Glutamatergic neuron (in vitro differentiated cells): ENCODE results near the gene KDM1B. TPM values are rescaled to one million over a fixed set of nuclear protein-coding genes. Genes with fewer than 3 reads are reported as not detected.

Source experiments
- DNase-seq: peaks from one replicate; pipeline ENCODE4 v3.0.0; 2022
- H3K27ac Mint-ChIP-seq: one replicate; pipeline ENCODE4 v1.8.0; 2020; ENCODE audit warnings: mild to moderate bottlenecking, mixed read lengths, inconsistent platforms; ENCODE audit not compliant: unreplicated experiment
- H3K27me3 Mint-ChIP-seq: one replicate; pipeline ENCODE4 v1.8.0; 2020; ENCODE audit warnings: mild to moderate bottlenecking, moderate library complexity, mixed read lengths, inconsistent platforms; ENCODE audit not compliant: unreplicated experiment
- H3K36me3 Mint-ChIP-seq: one replicate; pipeline ENCODE4 v1.8.0; 2020; ENCODE audit warnings: mild to moderate bottlenecking, mixed read lengths, inconsistent platforms; ENCODE audit not compliant: unreplicated experiment
- H3K4me1 Mint-ChIP-seq: one replicate; pipeline ENCODE4 v1.8.0; 2020; ENCODE audit warnings: mild to moderate bottlenecking, low read depth, mixed read lengths, inconsistent platforms; ENCODE audit not compliant: unreplicated experiment
- H3K4me3 Mint-ChIP-seq: one replicate; pipeline ENCODE4 v1.8.0; 2020; ENCODE audit warnings: mild to moderate bottlenecking, mixed read lengths, inconsistent platforms; ENCODE audit not compliant: unreplicated experiment
- H3K9me3 Mint-ChIP-seq: one replicate; pipeline ENCODE4 v1.8.0; 2020; ENCODE audit warnings: mild to moderate bottlenecking, moderate library complexity, mixed read lengths, inconsistent platforms; ENCODE audit not compliant: unreplicated experiment
- total RNA-seq: library from RNA; stranded (reverse); fragmentation: NEBNext Ultra II Directional; extraction: Animal tissue kit (Norgen Biotek cat#: 25700); gene quantifications from one replicate; pipeline ENCODE4 v1.2.1, GENCODE V29; 2021; ENCODE audit not compliant: unreplicated experiment
- TF ChIP-seq, protein P1 (sequence below): fragments of 200-600 bp; sonication (generic); IDR thresholded peaks from one replicate; pipeline ENCODE4 v1.5.0; 2021; ENCODE audit not compliant: partially characterized antibody, unreplicated experiment

Gene KDM1B
- total RNA-seq, 1 donor from 2014 or later = 21.1 TPM

DNA sequence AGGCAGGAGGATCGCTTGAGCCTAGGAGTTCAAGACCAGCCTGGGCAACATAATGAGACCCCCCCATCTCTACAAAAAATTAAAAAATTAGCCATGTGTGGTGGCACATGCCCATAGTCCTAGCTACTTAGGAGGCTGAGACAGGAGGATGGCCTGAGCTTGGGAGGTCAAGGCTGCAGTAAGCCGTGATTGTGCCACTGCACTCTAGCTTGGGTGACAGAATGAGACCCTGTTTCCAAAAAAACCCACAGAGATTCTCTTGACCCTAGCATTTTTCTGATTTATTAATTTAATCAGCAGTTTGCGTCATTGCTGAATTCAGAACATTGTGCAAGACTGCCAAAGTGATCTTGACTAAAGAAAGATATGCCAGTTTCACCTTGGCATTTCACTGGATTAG, 36.8 kb downstream of the KDM1B start:
- Mint-ChIP-seq H3K4me1 (peaks cover 1% of the 10 kb centered on the region), H3K27ac (no peak overlapping the region), H3K36me3 (no peaks in the 10 kb centered on the region), H3K27me3 (no peaks in the 10 kb centered on the region), H3K4me3 (no peak overlapping the region), H3K9me3 (no peaks in the 10 kb centered on the region)
- TF ChIP-seq, protein P1, sequence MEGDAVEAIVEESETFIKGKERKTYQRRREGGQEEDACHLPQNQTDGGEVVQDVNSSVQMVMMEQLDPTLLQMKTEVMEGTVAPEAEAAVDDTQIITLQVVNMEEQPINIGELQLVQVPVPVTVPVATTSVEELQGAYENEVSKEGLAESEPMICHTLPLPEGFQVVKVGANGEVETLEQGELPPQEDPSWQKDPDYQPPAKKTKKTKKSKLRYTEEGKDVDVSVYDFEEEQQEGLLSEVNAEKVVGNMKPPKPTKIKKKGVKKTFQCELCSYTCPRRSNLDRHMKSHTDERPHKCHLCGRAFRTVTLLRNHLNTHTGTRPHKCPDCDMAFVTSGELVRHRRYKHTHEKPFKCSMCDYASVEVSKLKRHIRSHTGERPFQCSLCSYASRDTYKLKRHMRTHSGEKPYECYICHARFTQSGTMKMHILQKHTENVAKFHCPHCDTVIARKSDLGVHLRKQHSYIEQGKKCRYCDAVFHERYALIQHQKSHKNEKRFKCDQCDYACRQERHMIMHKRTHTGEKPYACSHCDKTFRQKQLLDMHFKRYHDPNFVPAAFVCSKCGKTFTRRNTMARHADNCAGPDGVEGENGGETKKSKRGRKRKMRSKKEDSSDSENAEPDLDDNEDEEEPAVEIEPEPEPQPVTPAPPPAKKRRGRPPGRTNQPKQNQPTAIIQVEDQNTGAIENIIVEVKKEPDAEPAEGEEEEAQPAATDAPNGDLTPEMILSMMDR = no peak
- no peak for DNase-seq

DNA sequence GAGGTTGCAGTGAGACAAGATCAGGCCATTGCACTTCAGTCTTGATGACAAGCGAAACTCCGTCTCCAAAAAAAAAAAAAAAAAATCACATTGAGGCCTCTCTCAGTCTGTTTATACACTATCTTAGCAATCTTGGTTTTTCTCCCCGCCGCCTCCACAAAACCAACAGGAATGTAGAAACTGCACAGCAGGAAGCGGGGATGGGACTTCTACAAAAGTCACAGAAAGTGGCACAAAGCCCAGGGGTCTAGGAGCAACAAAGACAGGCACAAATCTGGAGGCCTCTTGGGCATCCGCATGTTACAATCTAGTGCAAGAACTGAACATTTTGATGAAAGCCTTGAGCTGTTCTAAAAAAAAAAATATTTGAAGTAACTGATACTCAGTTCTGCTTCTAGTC, 48.6 kb downstream of the KDM1B start:
- Mint-ChIP-seq H3K27ac (no peak overlapping the region), H3K4me1 (peaks cover 8% of the 10 kb centered on the region), H3K4me3 (no peak overlapping the region), H3K36me3 (no peaks in the 10 kb centered on the region), H3K9me3 (peaks cover 3% of the 10 kb centered on the region), H3K27me3 (no peaks in the 10 kb centered on the region)
- DNase-seq = no peak
- TF ChIP-seq, protein P1 = no peak

DNA sequence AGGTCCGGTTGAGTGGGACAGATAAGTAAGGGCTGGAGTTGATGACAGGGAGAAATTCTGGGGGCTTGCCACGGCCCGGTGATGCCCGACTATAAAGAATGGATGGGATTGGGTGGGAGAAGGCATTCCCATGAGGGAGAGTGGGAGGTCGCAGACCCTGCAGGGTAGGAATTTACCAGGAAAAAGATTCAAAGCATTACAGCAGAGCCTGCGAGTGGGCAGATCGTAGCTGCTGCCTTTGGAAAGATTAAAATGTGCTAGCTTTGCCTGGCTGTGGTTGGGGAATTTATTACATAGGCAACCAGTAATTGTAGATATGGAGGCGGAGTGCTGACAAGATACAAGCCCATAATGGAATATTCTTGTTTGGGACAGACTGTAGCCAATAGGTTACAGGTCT, 49.5 kb downstream of the KDM1B start:
- Mint-ChIP-seq H3K27me3 (no peaks in the 10 kb centered on the region), H3K9me3 (peaks cover 3% of the 10 kb centered on the region), H3K4me1 (peaks cover 8% of the 10 kb centered on the region), H3K27ac (no peak overlapping the region), H3K4me3 (no peak overlapping the region), H3K36me3 (no peaks in the 10 kb centered on the region)
- DNase-seq = no peak
- TF ChIP-seq, protein P1 = no peak

DNA sequence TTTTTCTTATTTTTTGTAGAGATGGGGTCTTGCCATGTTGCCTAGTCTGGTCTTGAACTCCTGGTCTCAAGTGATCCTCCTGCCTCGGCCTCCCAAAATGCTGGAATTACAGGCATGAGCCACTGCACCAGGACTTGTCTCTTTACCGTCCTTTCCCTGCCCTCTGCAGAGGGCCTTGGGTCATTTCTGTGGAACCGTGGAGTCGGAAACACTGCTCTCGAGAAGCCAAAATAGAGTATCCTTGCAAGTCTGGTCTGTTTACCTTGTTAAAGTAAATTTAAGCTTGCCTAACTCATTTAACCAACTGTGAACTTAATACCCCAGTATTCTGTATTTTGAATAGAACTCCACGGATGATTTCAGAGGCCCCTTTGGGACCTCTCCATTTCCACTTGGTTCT, 51.4 kb downstream of the KDM1B start:
- H3K4me1 Mint-ChIP-seq = peaks cover 8% of the 10 kb centered on the region
- H3K27ac Mint-ChIP-seq = no peak overlapping the region
- TF ChIP-seq, protein P1 = no peak
- H3K9me3 Mint-ChIP-seq = peaks cover 3% of the 10 kb centered on the region
- no peak for DNase-seq
- no peaks in the 10 kb centered on the region for H3K27me3 Mint-ChIP-seq
- no peaks in the 10 kb centered on the region for H3K36me3 Mint-ChIP-seq
- H3K4me3 Mint-ChIP-seq = no peak overlapping the region

DNA sequence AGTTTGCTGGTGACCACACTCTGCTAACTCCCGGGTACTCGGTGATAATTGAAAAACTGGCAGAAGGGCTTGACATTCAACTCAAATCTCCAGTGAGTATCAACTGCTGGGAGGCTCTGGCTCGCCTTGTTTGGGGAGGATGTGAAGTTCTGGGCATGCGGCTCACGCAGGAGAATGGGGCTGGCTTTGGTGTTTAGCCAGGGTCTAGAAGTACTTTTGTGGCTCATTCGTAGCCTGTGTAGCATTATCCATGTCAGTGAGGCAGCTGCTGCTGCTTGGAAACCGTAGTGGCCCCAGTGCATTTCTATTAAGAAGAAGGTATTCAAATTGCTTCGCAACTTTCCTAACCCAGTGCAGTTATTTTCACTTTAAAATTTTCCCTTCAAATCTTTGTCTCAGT, 52.2 kb downstream of the KDM1B start:
- Mint-ChIP-seq H3K4me1 (peaks cover 8% of the 10 kb centered on the region), H3K27me3 (no peaks in the 10 kb centered on the region), H3K36me3 (no peaks in the 10 kb centered on the region), H3K27ac (no peak overlapping the region), H3K9me3 (peaks cover 3% of the 10 kb centered on the region), H3K4me3 (no peak overlapping the region)
- no peak for DNase-seq
- TF ChIP-seq, protein P1 = no peak
